ENCODE results near the gene CEP112. TPM values are rescaled to one million over a fixed set of nuclear protein-coding genes. Genes with fewer than 3 reads are reported as not detected.

The CEP112 gene
- total and polyA plus RNA-seq, 2 experiments from 2014 or later = 4.0 to 4.3 TPM

DNA sequence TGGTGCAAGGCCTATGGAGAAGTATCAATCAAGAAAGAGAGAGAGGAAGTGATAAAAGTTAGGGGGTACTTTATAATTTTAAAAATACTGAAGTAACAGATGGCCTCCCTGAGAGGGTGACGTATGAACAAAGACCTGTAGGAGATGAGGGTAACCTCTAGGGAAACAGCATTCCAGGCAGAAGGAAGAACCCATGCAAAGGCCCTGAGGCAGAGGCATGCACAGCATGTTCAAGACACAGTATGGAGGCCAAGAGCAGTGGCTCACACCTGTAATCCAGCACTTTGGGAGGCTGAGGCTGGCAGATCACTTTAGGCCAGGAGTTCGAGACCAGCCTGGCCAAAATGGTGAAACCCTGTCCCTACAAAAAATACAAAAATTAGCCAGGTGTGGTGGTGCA, 437.9 kb downstream of the CEP112 start:
- Mint-ChIP-seq H3K4me3 (no peak overlapping the region), H3K27ac (no peak overlapping the region), H3K27me3 (ENCODE audit: insufficient read depth, low read depth, poor library complexity) (peaks cover 2% of the 10 kb centered on the region), H3K9me3 (no peaks in the 10 kb centered on the region), H3K4me1 (no peaks in the 10 kb centered on the region), H3K36me3 (ENCODE audit: low read depth) (no peaks in the 10 kb centered on the region)
- Histone ChIP-seq H3K4me2 (no peak overlapping the region), H3K4me1 (ENCODE audit: insufficient read depth) (no peaks in the 10 kb centered on the region; the same call in 1 of the 2 replicates), H2AFZ (no peak overlapping the region), H3K27me3 (ENCODE audit: insufficient read depth) (no peaks in the 10 kb centered on the region), H3K79me2 (replicated peaks; ENCODE audit: insufficient read depth) (no peaks in the 10 kb centered on the region), H3K27ac (ENCODE audit: low read depth) (no peak overlapping the region), H4K20me1 (replicated peaks; ENCODE audit: insufficient read depth) (no peaks in the 10 kb centered on the region), H3K9me2 (ENCODE audit: insufficient read depth) (no peaks in the 10 kb centered on the region), H3F3A (replicated peaks; ENCODE audit: low read depth) (no peaks in the 10 kb centered on the region), H3K4me3 (no peak overlapping the region), H3K36me3 (ENCODE audit: insufficient read depth) (no peaks in the 10 kb centered on the region)
- ATAC-seq = no peak
- no peak for DNase-seq (ENCODE audit: low spot score)
- TF ChIP-seq, protein P1, sequence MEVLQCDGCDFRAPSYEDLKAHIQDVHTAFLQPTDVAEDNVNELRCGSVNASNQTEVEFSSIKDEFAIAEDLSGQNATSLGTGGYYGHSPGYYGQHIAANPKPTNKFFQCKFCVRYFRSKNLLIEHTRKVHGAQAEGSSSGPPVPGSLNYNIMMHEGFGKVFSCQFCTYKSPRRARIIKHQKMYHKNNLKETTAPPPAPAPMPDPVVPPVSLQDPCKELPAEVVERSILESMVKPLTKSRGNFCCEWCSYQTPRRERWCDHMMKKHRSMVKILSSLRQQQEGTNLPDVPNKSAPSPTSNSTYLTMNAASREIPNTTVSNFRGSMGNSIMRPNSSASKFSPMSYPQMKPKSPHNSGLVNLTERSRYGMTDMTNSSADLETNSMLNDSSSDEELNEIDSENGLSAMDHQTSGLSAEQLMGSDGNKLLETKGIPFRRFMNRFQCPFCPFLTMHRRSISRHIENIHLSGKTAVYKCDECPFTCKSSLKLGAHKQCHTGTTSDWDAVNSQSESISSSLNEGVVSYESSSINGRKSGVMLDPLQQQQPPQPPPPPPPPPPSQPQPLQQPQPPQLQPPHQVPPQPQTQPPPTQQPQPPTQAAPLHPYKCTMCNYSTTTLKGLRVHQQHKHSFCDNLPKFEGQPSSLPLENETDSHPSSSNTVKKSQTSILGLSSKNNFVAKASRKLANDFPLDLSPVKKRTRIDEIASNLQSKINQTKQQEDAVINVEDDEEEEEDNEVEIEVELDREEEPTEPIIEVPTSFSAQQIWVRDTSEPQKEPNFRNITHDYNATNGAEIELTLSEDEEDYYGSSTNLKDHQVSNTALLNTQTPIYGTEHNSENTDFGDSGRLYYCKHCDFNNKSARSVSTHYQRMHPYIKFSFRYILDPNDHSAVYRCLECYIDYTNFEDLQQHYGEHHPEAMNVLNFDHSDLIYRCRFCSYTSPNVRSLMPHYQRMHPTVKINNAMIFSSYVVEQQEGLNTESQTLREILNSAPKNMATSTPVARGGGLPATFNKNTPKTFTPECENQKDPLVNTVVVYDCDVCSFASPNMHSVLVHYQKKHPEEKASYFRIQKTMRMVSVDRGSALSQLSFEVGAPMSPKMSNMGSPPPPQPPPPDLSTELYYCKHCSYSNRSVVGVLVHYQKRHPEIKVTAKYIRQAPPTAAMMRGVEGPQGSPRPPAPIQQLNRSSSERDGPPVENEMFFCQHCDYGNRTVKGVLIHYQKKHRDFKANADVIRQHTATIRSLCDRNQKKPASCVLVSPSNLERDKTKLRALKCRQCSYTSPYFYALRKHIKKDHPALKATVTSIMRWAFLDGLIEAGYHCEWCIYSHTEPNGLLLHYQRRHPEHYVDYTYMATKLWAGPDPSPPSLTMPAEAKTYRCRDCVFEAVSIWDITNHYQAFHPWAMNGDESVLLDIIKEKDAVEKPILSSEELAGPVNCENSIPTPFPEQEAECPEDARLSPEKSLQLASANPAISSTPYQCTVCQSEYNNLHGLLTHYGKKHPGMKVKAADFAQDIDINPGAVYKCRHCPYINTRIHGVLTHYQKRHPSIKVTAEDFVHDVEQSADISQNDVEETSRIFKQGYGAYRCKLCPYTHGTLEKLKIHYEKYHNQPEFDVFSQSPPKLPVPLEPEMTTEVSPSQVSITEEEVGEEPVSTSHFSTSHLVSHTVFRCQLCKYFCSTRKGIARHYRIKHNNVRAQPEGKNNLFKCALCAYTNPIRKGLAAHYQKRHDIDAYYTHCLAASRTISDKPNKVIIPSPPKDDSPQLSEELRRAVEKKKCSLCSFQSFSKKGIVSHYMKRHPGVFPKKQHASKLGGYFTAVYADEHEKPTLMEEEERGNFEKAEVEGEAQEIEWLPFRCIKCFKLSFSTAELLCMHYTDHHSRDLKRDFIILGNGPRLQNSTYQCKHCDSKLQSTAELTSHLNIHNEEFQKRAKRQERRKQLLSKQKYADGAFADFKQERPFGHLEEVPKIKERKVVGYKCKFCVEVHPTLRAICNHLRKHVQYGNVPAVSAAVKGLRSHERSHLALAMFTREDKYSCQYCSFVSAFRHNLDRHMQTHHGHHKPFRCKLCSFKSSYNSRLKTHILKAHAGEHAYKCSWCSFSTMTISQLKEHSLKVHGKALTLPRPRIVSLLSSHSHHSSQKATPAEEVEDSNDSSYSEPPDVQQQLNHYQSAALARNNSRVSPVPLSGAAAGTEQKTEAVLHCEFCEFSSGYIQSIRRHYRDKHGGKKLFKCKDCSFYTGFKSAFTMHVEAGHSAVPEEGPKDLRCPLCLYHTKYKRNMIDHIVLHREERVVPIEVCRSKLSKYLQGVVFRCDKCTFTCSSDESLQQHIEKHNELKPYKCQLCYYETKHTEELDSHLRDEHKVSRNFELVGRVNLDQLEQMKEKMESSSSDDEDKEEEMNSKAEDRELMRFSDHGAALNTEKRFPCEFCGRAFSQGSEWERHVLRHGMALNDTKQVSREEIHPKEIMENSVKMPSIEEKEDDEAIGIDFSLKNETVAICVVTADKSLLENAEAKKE (CRISPR knock-in tag; IDR thresholded peaks at IDR 0.05) = no peak
- TF ChIP-seq, protein P2, sequence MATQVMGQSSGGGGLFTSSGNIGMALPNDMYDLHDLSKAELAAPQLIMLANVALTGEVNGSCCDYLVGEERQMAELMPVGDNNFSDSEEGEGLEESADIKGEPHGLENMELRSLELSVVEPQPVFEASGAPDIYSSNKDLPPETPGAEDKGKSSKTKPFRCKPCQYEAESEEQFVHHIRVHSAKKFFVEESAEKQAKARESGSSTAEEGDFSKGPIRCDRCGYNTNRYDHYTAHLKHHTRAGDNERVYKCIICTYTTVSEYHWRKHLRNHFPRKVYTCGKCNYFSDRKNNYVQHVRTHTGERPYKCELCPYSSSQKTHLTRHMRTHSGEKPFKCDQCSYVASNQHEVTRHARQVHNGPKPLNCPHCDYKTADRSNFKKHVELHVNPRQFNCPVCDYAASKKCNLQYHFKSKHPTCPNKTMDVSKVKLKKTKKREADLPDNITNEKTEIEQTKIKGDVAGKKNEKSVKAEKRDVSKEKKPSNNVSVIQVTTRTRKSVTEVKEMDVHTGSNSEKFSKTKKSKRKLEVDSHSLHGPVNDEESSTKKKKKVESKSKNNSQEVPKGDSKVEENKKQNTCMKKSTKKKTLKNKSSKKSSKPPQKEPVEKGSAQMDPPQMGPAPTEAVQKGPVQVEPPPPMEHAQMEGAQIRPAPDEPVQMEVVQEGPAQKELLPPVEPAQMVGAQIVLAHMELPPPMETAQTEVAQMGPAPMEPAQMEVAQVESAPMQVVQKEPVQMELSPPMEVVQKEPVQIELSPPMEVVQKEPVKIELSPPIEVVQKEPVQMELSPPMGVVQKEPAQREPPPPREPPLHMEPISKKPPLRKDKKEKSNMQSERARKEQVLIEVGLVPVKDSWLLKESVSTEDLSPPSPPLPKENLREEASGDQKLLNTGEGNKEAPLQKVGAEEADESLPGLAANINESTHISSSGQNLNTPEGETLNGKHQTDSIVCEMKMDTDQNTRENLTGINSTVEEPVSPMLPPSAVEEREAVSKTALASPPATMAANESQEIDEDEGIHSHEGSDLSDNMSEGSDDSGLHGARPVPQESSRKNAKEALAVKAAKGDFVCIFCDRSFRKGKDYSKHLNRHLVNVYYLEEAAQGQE (IDR thresholded peaks at IDR 0.05; ENCODE audit: unreplicated experiment) = no peak
- TF ChIP-seq, protein P3, sequence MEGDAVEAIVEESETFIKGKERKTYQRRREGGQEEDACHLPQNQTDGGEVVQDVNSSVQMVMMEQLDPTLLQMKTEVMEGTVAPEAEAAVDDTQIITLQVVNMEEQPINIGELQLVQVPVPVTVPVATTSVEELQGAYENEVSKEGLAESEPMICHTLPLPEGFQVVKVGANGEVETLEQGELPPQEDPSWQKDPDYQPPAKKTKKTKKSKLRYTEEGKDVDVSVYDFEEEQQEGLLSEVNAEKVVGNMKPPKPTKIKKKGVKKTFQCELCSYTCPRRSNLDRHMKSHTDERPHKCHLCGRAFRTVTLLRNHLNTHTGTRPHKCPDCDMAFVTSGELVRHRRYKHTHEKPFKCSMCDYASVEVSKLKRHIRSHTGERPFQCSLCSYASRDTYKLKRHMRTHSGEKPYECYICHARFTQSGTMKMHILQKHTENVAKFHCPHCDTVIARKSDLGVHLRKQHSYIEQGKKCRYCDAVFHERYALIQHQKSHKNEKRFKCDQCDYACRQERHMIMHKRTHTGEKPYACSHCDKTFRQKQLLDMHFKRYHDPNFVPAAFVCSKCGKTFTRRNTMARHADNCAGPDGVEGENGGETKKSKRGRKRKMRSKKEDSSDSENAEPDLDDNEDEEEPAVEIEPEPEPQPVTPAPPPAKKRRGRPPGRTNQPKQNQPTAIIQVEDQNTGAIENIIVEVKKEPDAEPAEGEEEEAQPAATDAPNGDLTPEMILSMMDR (conservative IDR thresholded peaks at IDR 0.05; ENCODE audit: low read depth in 2 of 2) = no peak
- TF ChIP-seq CREB1 (CRISPR knock-in tag; IDR thresholded peaks at IDR 0.05; ENCODE audit: low read depth) = no peak
- no peak for TF ChIP-seq EZH2phosphoT487 (IDR thresholded peaks at IDR 0.05; ENCODE audit: unreplicated experiment)
- no peak for TF ChIP-seq ZNF331 (CRISPR knock-in tag; IDR thresholded peaks at IDR 0.05; ENCODE audit: low read depth)
- no peak for TF ChIP-seq POLR2AphosphoS5 (IDR thresholded peaks at IDR 0.05; ENCODE audit: low read depth)
- no peak for TF ChIP-seq STAT1 (IDR thresholded peaks at IDR 0.05; ENCODE audit: unreplicated experiment)
- TF ChIP-seq EZH2 (IDR thresholded peaks at IDR 0.05; ENCODE audit: low read depth, unreplicated experiment) = no peak
- TF ChIP-seq ZNF114 (CRISPR knock-in tag; IDR thresholded peaks at IDR 0.05) = no peak
- no peak for TF ChIP-seq JUNB (IDR thresholded peaks at IDR 0.05; ENCODE audit: unreplicated experiment)
- TF ChIP-seq, protein P4, sequence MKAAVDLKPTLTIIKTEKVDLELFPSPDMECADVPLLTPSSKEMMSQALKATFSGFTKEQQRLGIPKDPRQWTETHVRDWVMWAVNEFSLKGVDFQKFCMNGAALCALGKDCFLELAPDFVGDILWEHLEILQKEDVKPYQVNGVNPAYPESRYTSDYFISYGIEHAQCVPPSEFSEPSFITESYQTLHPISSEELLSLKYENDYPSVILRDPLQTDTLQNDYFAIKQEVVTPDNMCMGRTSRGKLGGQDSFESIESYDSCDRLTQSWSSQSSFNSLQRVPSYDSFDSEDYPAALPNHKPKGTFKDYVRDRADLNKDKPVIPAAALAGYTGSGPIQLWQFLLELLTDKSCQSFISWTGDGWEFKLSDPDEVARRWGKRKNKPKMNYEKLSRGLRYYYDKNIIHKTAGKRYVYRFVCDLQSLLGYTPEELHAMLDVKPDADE (IDR thresholded peaks at IDR 0.05) = no peak
- no peak for TF ChIP-seq NANOG (IDR thresholded peaks at IDR 0.05; ENCODE audit: borderline replicate concordance)
